Epidermal melanocyte (primary cell): Measurements from ENCODE around the gene GAL3ST2.
"Not testable (repeated sequence)": the region's sequence is repeated elsewhere in the genome, so short reads cannot be mapped to it uniquely, and the experiment has no call there.

Experiments used
- DNase-seq: peaks from one replicate; pipeline ENCODE4 v3.0.0; 2011; ENCODE audit warnings: low spot score; ENCODE audit not compliant: insufficient read length

Gene GAL3ST2

GRCh38 chr2:241819947-241820624 is 43.5 kb downstream of the GAL3ST2 start:
- DNase-seq = not testable (repeated sequence)

GRCh38 chr2:241820625-241821384 is 44.2 kb downstream of the GAL3ST2 start:
- DNase-seq = peak; percentile 4

GRCh38 chr2:241821460-241822263 is 45.0 kb downstream of the GAL3ST2 start:
- DNase-seq = peak; percentile 6

GRCh38 chr2:241822264-241822623 is 45.6 kb downstream of the GAL3ST2 start:
- no peak for DNase-seq

- peak; percentile 5 for DNase-seq
Observed at GRCh38 chr2:241823531-241824437, 47.2 kb downstream of the GAL3ST2 start.

GRCh38 chr2:241827394-241827793 is 50.8 kb downstream of the GAL3ST2 start:
- no peak for DNase-seq

GRCh38 chr2:241833101-241833663 is 56.6 kb downstream of the GAL3ST2 start:
- DNase-seq = peak; percentile 16

- peak; percentile 8 for DNase-seq
Observed at GRCh38 chr2:241833756-241834526, 57.3 kb downstream of the GAL3ST2 start.

GRCh38 chr2:241834527-241835210 is 58.0 kb downstream of the GAL3ST2 start:
- DNase-seq = peak; percentile 4

- no peak for DNase-seq
Observed at GRCh38 chr2:241835611-241836010, 59.0 kb downstream of the GAL3ST2 start.

- DNase-seq = no peak
Observed at GRCh38 chr2:241836292-241836691, 59.7 kb downstream of the GAL3ST2 start.

GRCh38 chr2:241837197-241837965 is 60.8 kb downstream of the GAL3ST2 start:
- peak; percentile 7 for DNase-seq

- peak; percentile 12 for DNase-seq
Observed at GRCh38 chr2:241841181-241842066, 64.8 kb downstream of the GAL3ST2 start.

GRCh38 chr2:241842067-241842415 is 65.4 kb downstream of the GAL3ST2 start:
- peak; percentile 17 for DNase-seq

GRCh38 chr2:241842620-241843211 is 66.1 kb downstream of the GAL3ST2 start:
- no peak for DNase-seq

- DNase-seq = no peak
Observed at GRCh38 chr2:241843321-241844065, 66.9 kb downstream of the GAL3ST2 start.
